BJ (cell line): Measurements from ENCODE around the gene TEX2. TPM values are rescaled to one million over a fixed set of nuclear protein-coding genes. Genes with fewer than 3 reads are reported as not detected.

Experiments
- CTCF ChIA-PET: fragments of 350-600 bp; formaldehyde crosslinking; extraction: SDS; loops from one replicate; lab custom pipeline; 2021; ENCODE audit warnings: antibody characterized with exemption, inconsistent platforms; lab: Yijun Ruan, JAX
- POLR2A ChIA-PET: fragments of 300-600 bp; sonication (Branson Sonifier 250); formaldehyde crosslinking; extraction: SDS; loops from one replicate; lab custom pipeline; 2021; ENCODE audit warnings: antibody characterized with exemption; lab: Charles Lee
- DNase-seq: peaks from one replicate; pipeline ENCODE4 v3.0.0-alpha.2; 2011; ENCODE audit warnings: low read depth
- H3K27me3 ChIP-seq: 2 replicates; pipeline ENCODE4 v1.6.0; 2011; ENCODE audit warnings: low read length; ENCODE audit not compliant: control insufficient read depth, insufficient read depth
- H3K36me3 ChIP-seq: 2 replicates; pipeline ENCODE4 v1.5.1; 2011; ENCODE audit warnings: low read length; ENCODE audit not compliant: control insufficient read depth, insufficient read depth
- H3K4me3 ChIP-seq: 2 replicates; pipeline ENCODE4 v1.5.1; 2011; ENCODE audit warnings: low read depth, mild to moderate bottlenecking, control low read depth, low read length
- polyA plus RNA-seq: library from polyadenylated mRNA; depleted of rRNA; stranded (reverse); fragments of >200 nt; gene quantifications from 2 replicates; pipeline ENCODE4 v1.2.3, GENCODE V29; 2011
- TF ChIP-seq, protein P1 (sequence below): IDR thresholded peaks from 2 replicates; pipeline ENCODE4 v1.5.1; 2011; ENCODE audit warnings: low read depth, mild to moderate bottlenecking, control low read depth, inconsistent platforms, low read length, moderate library complexity; ENCODE audit not compliant: insufficient read depth

TEX2 gene
- polyA plus RNA-seq, 1 experiment = 35.0 TPM

- ChIA-PET POLR2A (no interaction called here), CTCF (interaction anchor here (1.1 to 1.7 kb wide), 2 partner anchors 9 to 27 kb away, joined by 4 read pairs; no protein-coding TSS in a partner anchor)
- H3K27me3 ChIP-seq = no peaks in the 10 kb centered on the region
- H3K4me3 ChIP-seq = no peak overlapping the region
- TF ChIP-seq, protein P1, sequence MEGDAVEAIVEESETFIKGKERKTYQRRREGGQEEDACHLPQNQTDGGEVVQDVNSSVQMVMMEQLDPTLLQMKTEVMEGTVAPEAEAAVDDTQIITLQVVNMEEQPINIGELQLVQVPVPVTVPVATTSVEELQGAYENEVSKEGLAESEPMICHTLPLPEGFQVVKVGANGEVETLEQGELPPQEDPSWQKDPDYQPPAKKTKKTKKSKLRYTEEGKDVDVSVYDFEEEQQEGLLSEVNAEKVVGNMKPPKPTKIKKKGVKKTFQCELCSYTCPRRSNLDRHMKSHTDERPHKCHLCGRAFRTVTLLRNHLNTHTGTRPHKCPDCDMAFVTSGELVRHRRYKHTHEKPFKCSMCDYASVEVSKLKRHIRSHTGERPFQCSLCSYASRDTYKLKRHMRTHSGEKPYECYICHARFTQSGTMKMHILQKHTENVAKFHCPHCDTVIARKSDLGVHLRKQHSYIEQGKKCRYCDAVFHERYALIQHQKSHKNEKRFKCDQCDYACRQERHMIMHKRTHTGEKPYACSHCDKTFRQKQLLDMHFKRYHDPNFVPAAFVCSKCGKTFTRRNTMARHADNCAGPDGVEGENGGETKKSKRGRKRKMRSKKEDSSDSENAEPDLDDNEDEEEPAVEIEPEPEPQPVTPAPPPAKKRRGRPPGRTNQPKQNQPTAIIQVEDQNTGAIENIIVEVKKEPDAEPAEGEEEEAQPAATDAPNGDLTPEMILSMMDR = no peak
- DNase-seq = no peak
- H3K36me3 ChIP-seq = no peaks in the 10 kb centered on the region
Measured at GRCh38 chr17:64113006-64113405, 150.1 kb downstream of the TEX2 start.

DNA sequence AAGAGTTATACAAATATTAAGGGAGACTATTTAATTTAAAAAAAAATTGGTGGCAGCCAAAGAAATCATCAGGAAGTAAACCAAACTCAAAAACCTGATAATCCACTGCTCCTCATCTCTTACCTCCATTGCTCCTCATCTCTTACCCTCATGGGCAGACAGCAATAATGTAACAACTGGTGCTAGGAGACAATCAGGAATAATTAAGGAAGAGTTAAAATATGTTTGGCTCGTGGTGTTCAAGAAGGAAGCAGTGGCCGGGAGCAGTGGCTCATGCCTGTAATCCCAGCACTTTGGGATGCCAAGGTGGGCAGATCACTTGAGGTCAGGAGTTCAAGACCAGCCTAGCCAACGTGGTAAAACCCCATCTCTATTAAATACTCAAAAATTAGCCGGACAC, 151.2 kb downstream of the TEX2 start:
- H3K4me3 ChIP-seq = no peak overlapping the region
- POLR2A ChIA-PET = no interaction called here
- H3K36me3 ChIP-seq = no peaks in the 10 kb centered on the region
- no peak for DNase-seq
- TF ChIP-seq, protein P1 = no peak
- CTCF ChIA-PET = interaction anchor here (1.1 kb wide), 1 partner anchor 26 kb away, joined by 4 read pairs; no protein-coding TSS in a partner anchor
- H3K27me3 ChIP-seq = no peaks in the 10 kb centered on the region

GRCh38 chr17:64110379-64111152, 152.5 kb downstream of the TEX2 start:
- POLR2A ChIA-PET = no interaction called here
- no peaks in the 10 kb centered on the region for H3K36me3 ChIP-seq
- no peak overlapping the region for H3K4me3 ChIP-seq
- no peaks in the 10 kb centered on the region for H3K27me3 ChIP-seq
- TF ChIP-seq, protein P1 = no peak
- CTCF ChIA-PET = interaction anchor here (1.0 kb wide), 1 partner anchor 31 kb away, joined by 3 read pairs; no protein-coding TSS in a partner anchor
- DNase-seq = no peak

- no peaks in the 10 kb centered on the region for H3K36me3 ChIP-seq
- H3K4me3 ChIP-seq = no peak overlapping the region
- no peak for DNase-seq
- CTCF ChIA-PET = interaction anchor here (1.0 kb wide), 1 partner anchor 30 kb away, joined by 3 read pairs; no protein-coding TSS in a partner anchor
- H3K27me3 ChIP-seq = no peaks in the 10 kb centered on the region
- POLR2A ChIA-PET = no interaction called here
- TF ChIP-seq, protein P1 = no peak
Measured at GRCh38 chr17:64109400-64109799, 153.7 kb downstream of the TEX2 start.

DNA sequence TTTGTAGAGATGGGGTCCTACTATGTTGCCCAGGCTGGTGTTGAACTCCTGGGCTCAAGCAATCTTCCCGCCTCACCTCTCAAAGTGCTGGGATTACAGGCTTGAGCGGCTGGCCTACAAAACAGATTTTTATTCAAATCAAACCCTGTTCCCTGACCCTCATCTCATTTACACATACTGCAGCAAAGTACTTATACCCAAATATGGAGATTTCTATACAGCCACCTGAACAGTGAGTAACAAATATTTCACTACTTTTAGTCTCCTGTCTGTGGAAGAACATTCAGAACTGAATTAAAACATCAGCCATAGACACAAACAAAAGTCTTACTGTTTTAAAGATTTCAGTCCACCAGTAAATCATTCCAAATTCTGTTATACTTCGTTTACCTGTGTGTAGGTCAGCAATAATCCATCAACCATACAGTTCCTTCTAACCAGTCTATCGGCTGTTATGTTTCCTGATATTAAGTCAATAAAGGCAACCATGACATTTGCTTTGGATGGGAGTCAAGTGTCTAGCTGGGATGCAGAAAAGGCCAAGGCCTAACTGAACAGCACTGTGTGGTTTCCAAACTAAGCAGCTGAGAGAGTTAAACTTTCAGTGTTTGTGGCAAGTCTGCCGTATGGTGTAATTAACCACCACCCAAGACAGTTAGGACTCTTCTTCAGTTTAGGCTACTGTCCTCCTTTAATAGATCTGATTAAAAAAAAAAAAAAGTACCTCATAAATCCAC, 155.4 kb downstream of the TEX2 start:
- H3K4me3 ChIP-seq = no peak overlapping the region
- CTCF ChIA-PET = interaction anchor here (0.9 kb wide), 1 partner anchor 82 kb away, joined by 3 read pairs; no protein-coding TSS in a partner anchor
- no peaks in the 10 kb centered on the region for H3K36me3 ChIP-seq
- TF ChIP-seq, protein P1 = no peak
- H3K27me3 ChIP-seq = no peaks in the 10 kb centered on the region
- DNase-seq = no peak
- POLR2A ChIA-PET = no interaction called here
